Pancreas (tissue), 10 donors: Measurements from ENCODE around the gene GNG8. TPM values are rescaled to one million over a fixed set of nuclear protein-coding genes. Genes with fewer than 3 reads are reported as not detected.

ENCODE experiments used
- ATAC-seq, 4 donors: fragments of 200-7000 bp; cut with Tn5 transposase; one replicate each; pipeline versions ENCODE4 v1.8.0 to v1.9.1; 2020; ENCODE audit warnings: mild to moderate bottlenecking in 4 of 4, moderate library complexity in 4 of 4
- DNase-seq, 6 donors: peaks; one replicate each; pipeline ENCODE4 v3.0.0-alpha.2; 2020
- FAIRE-seq: peaks from 2 replicates; lab custom pipeline; 2012; peaks lifted over from hg19 to GRCh38; lab: Jason Lieb, UNC
- H3K27ac ChIP-seq, 4 donors: fragments of 200-600 bp; sonication (generic); 1 replicate in 3 of 4; 2 replicates in 1 of 4; pipeline versions ENCODE4 v1.5.0 to v1.8.0; 2020
- H3K27me3 ChIP-seq, 4 donors: fragments of 200-600 bp; one replicate each; pipeline ENCODE4 v1.8.0; 2021
- H3K36me3 ChIP-seq, 3 donors: fragments of 200-600 bp; sonication (generic) in 1 of 3; one replicate each; pipeline versions ENCODE4 v1.5.0 to v1.8.0; 2020 to 2021
- H3K4me1 ChIP-seq, 3 donors: fragments of 200-600 bp; one replicate each; pipeline ENCODE4 v1.8.0; 2021
- H3K4me3 ChIP-seq, 4 donors: fragments of 200-600 bp; sonication (generic) in 2 of 4; one replicate each; pipeline versions ENCODE4 v1.5.0 to v1.8.0; 2020 to 2021
- H3K9me3 ChIP-seq, 4 donors: fragments of 200-600 bp; one replicate each; pipeline ENCODE4 v1.8.0; 2021
- WGBS, 2 donors: extraction: QIAGEN DNeasy Blood & Tissue Kit; methylation state at CpG; one replicate each; pipeline ENCODE4 v1.1.7; 2013; 5-methylcytosine and 5-hydroxymethylcytosine counted together
- intact Hi-C, 3 donors: fragments of 100-400 bp; cut with DNase I; formaldehyde crosslinking; loops; one replicate each; pipeline versions ENCODE4 v1.11.1 to v1.14.2; 2022
- polyA plus RNA-seq, 2 donors: library from polyadenylated mRNA; stranded (reverse); fragments of 200-250 nt; gene quantifications; one replicate each; pipeline ENCODE4 v1.2.3, GENCODE V29; 2013
- total RNA-seq, 6 donors: library from RNA; stranded (reverse); fragmentation: NEBNext Ultra II Directional in 4 of 6; extraction: Animal tissue kit (Norgen Biotek cat#: 25700) in 4 of 6; gene quantifications; one replicate each; pipeline versions ENCODE4 v1.2.1 to v1.2.4, GENCODE V29; 2021 to 2023
- TF ChIP-seq, protein P1 (sequence below), 4 donors: fragments of 200-600 bp; sonication (generic) in 3 of 4; IDR thresholded peaks; one replicate each; pipeline versions ENCODE4 v1.5.0 to v1.8.0; 2021; ENCODE audit warnings: antibody characterized with exemption in 4 of 4
- donor health status: healthy with polysubstance abuse.
- donor health status: DM: no; HTN: no; CAD: no; lungs with moderate emphysema.
- donor health status: DM: no; HTN: no; CAD: no.
- donor health status: control.
- donor health status: control.
- donor health status: Bipolar disorder and iron deficiency.
- donor health status: DM: yes; HTN: yes; CAD: no.
- donor health status: DM: no; HTN: no; CAD: no.
- donor health status: DM: no; HTN: no; CAD: no.
- donor health status: DM: yes; HTN: yes; CAD: no.

Gene GNG8
- total and polyA plus RNA-seq, 8 donors: not detected

DNA sequence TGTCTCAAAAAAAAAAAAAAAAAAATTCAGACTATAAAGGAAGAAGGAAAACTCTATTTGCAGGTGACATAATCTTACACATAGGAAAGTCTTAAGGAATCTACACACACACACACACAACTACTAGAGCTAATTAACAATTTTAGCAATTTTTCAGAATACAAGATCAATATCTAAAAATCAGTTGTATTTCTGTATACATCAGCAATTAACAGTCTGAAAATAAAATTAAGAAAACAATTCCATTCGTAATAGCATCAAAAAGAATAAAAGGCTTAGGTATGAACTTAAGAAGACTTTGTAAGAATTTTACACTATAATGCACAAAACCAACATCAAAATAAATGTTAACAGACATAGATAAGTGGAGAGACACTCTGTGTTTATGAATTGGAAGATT, 50.5 kb downstream of the GNG8 start:
- TF ChIP-seq, protein P1, sequence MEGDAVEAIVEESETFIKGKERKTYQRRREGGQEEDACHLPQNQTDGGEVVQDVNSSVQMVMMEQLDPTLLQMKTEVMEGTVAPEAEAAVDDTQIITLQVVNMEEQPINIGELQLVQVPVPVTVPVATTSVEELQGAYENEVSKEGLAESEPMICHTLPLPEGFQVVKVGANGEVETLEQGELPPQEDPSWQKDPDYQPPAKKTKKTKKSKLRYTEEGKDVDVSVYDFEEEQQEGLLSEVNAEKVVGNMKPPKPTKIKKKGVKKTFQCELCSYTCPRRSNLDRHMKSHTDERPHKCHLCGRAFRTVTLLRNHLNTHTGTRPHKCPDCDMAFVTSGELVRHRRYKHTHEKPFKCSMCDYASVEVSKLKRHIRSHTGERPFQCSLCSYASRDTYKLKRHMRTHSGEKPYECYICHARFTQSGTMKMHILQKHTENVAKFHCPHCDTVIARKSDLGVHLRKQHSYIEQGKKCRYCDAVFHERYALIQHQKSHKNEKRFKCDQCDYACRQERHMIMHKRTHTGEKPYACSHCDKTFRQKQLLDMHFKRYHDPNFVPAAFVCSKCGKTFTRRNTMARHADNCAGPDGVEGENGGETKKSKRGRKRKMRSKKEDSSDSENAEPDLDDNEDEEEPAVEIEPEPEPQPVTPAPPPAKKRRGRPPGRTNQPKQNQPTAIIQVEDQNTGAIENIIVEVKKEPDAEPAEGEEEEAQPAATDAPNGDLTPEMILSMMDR (IDR thresholded peaks at IDR 0.05): no peak

More for the DNA sequence above, 50.5 kb downstream of the GNG8 start:
- Histone ChIP-seq H3K36me3 (no peaks in the 10 kb centered on the region), H3K9me3 (no peaks in the 10 kb centered on the region), H3K27ac (no peak overlapping the region), H3K4me1 (no peaks in the 10 kb centered on the region), H3K27me3 (no peaks in the 10 kb centered on the region), H3K4me3 (no peak overlapping the region)
- no peak for ATAC-seq
- intact Hi-C loops: no loop called here
- DNase-seq: no peak
- no peak for FAIRE-seq
- 89 to 94% methylated on average over 1 of the region's 1 CpG for WGBS, 2 donors

Other genes starting within 250 kb of the GNG8 start
- gene CCDC8, start 222.6 kb downstream of the GNG8 start, total RNA-seq: 10 to 100 TPM in 5 of 6 donors, 1 to 10 TPM in 1; 9.9 to 22.0 (median 12.6) TPM
- gene CCDC8, start 222.6 kb downstream of the GNG8 start, polyA plus RNA-seq: 10 to 100 TPM in 1 of 2 donors, 1 to 10 TPM in 1; 8.2 to 11.3 TPM
- gene PNMA8C, start 207.3 kb downstream of the GNG8 start, total RNA-seq: under 1 TPM in 4 of 6 donors, not detected in 2; 0.08 to 0.28 (median 0.12) TPM
- gene PNMA8C, start 207.3 kb downstream of the GNG8 start, polyA plus RNA-seq: under 1 TPM; 0.15 to 0.61 TPM
- 1 to 10 TPM; 2.4 to 8.0 (median 5.8) TPM for gene PNMA8A, start 164.6 kb downstream of the GNG8 start, total RNA-seq
- gene PNMA8A, start 164.6 kb downstream of the GNG8 start, polyA plus RNA-seq: 1 to 10 TPM; 2.4 to 8.9 TPM
- gene PNMA8B, start 140.3 kb downstream of the GNG8 start, total RNA-seq: 1 to 10 TPM in 2 of 6 donors, under 1 TPM in 4; 0.47 to 1.4 (median 0.68) TPM
- gene PNMA8B, start 140.3 kb downstream of the GNG8 start, polyA plus RNA-seq: 1 to 10 TPM; 1.1 to 1.2 TPM
- 100 to 1,000 TPM in 1 of 6 donors, 10 to 100 TPM in 5; 59.6 to 127 (median 83.3) TPM for gene CALM3, start 34.9 kb downstream of the GNG8 start, total RNA-seq
- gene CALM3, start 34.9 kb downstream of the GNG8 start, polyA plus RNA-seq: 10 to 100 TPM; 86.6 to 95.5 TPM
- 1 to 10 TPM in 4 of 6 donors, under 1 TPM in 2; 0.56 to 4.6 (median 1.6) TPM for gene PTGIR, start 11.1 kb downstream of the GNG8 start, total RNA-seq
- 1 to 10 TPM; 3.5 TPM for gene PTGIR, start 11.1 kb downstream of the GNG8 start, polyA plus RNA-seq
- gene DACT3, start 25.0 kb upstream of the GNG8 start, total RNA-seq: 1 to 10 TPM in 2 of 6 donors, under 1 TPM in 4; 0.24 to 1.7 (median 0.48) TPM
- gene DACT3, start 25.0 kb upstream of the GNG8 start, polyA plus RNA-seq: 1 to 10 TPM in 1 of 2 donors, under 1 TPM in 1; 0.89 to 1.3 TPM
- gene PRKD2, start 80.9 kb upstream of the GNG8 start, total RNA-seq: 10 to 100 TPM; 13.8 to 33.5 (median 20.4) TPM
- 10 to 100 TPM; 61.1 to 90.3 TPM for gene PRKD2, start 80.9 kb upstream of the GNG8 start, polyA plus RNA-seq
- 1 to 10 TPM; 5.0 to 9.4 (median 6.5) TPM for gene FKRP, start 109.9 kb upstream of the GNG8 start, total RNA-seq
- 10 to 100 TPM; 16.6 to 17.4 TPM for gene FKRP, start 109.9 kb upstream of the GNG8 start, polyA plus RNA-seq
- gene STRN4, start 110.2 kb upstream of the GNG8 start, total RNA-seq: 10 to 100 TPM; 26.4 to 43.5 (median 32.6) TPM
- 10 to 100 TPM; 43.4 to 48.0 TPM for gene STRN4, start 110.2 kb upstream of the GNG8 start, polyA plus RNA-seq
- 100 to 1,000 TPM in 1 of 6 donors, 10 to 100 TPM in 4, 1 to 10 TPM in 1; 9.6 to 148 (median 15.9) TPM for gene SLC1A5, start 152.4 kb upstream of the GNG8 start, total RNA-seq
- 10 to 100 TPM in 1 of 2 donors, 1 to 10 TPM in 1; 8.6 to 13.9 TPM for gene SLC1A5, start 152.4 kb upstream of the GNG8 start, polyA plus RNA-seq
- 10 to 100 TPM; 34.5 to 50.9 (median 39.3) TPM for gene AP2S1, start 214.6 kb upstream of the GNG8 start, total RNA-seq
- 10 to 100 TPM; 46.4 to 48.2 TPM for gene AP2S1, start 214.6 kb upstream of the GNG8 start, polyA plus RNA-seq
- gene ARHGAP35, start 224.8 kb upstream of the GNG8 start, total RNA-seq: 10 to 100 TPM; 14.6 to 26.8 (median 19.9) TPM
- gene ARHGAP35, start 224.8 kb upstream of the GNG8 start, polyA plus RNA-seq: 10 to 100 TPM in 1 of 2 donors, 1 to 10 TPM in 1; 8.4 to 12.7 TPM